GM19397 (cell line): ENCODE measurements around the gene PTPRN2.

Experiments used
- ATAC-seq: cut with Tn5 transposase; IDR thresholded peaks from one replicate; pipeline ENCODE4 v1.9.1; 2021; ENCODE audit warnings: mild to moderate bottlenecking, moderate library complexity; ENCODE audit not compliant: unreplicated experiment

The PTPRN2 gene

DNA sequence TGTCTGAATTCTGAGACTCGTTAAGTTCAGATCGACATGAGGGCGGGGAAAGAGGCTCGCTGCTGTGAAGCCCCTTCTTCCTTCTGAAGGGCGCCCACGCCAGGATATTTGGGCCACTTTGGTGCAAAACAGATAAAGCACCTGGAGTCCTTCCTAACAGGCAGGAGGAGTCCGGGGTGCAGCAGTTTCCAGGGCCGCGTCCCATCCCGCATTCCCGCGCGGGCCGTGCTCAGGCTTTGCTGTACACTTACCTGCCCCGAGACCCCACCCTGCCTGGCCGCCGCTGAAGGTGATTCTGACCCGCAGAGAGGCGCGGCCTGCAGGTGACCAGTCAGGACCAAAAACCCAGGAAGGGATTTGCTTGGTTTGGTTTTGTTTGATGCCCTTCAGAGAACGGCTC lies 454.6 kb downstream of the PTPRN2 start:
- no peak for ATAC-seq

DNA sequence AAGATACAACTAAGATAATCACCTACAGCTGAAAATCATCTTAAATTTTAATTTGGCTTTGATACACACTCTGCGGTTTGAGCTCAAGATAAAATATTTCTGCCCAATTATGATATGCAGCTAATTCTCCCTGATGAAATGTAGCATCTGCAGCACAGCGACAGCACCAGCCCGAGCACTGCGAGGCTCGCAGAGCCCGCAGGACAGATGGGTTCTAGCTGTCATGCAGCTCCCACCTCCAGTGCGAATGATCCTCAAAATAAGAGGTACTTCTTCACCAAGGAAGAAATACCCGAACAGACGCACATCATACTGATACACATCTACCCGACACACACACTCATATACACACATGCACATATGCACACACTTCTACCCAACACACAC lies 457.6 kb downstream of the PTPRN2 start:
- no peak for ATAC-seq

DNA sequence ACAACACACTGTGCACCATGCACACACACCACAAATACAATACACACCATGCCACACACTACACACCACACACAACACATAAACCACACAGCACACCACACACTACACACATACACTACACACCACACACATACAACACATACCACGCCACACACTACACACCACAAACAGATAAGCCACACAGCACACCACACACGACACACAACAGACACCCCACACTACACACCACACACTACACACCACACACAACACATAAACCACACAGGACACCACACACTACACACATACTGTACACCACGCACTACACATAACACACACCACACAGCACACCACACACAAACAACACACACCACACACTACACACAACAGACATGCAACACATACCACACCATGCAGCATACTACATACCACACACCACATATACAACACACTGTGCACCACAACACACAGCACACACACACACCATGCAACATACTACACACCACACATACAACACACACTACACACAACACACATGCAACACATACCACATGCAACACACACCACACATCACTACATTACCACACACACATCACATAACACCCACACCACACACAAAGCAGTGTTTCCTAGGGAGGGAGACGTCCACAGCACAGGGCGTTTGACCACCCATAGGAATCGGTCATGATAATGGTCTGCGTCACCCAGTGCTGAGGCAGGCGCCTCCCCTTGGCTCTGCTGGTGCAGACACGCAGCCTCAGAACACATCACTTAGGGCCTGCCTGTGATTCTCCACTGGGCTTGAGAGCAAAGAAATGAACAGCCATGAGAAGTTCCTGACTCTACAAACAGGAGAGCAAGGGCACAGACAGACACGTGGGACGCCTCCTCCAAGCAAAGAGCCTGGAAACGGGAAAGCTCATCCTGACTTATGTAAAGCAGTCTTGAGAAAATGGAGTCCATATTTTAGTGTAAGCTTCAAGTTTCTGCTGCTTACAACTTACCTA lies 458.3 kb downstream of the PTPRN2 start:
- ATAC-seq = no peak

DNA sequence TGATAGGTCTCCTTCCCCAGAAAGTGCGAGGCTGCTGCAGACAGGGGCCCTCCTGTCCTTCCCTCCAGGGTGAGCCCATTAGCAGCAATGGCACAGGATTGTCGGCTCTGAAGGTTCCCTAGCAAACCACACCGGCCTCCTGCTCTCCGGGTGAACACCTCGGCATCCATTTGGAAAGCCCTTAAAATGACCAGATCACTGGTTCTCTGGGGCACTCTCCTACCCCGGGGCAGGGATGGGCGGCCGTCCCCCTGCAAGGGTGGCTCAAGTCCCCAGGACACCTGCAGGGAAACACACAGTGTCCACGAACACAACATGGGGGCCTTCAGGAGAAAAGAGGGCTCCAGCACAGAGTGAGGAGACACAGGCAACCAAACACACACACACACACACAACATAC lies 459.1 kb downstream of the PTPRN2 start:
- ATAC-seq = no peak

DNA sequence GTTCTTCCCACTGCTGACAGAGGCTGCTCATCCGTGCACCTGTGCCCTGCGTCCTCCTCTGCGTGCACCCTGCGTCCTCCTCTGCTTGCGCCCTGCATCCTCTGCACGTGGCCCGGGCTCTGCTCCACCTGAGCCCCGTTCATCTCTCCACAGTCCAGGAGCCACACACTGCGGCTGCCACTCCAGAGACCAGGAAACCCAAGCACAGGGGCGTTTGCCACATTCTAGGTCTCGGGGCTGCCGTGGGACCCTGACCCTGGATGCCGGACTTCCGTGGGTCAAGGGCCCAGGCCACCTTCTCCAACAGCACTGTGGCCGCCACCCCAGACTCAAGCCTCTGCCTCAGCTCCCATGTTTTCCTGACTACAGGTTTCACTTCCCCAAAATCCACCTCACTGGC lies 460.4 kb downstream of the PTPRN2 start:
- no peak for ATAC-seq

DNA sequence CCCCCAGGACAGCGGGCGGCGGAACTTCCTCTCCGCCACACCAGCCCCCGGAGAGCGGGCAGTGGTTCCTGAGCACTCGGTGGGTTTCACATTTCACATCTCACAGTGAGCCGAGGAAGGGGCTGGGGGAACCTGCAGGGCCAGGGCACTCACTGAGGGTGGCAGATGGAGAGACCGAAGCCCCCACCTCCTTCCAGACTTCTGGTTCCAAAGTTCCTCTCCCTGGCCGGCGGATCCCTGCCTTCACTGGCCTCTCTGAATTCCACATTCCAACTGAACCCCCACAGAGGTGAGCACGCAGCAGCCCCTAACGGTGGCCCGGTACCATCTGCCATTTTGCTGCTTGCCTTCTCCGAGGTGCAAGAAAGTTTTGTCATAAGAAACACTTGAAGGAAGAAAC lies 461.0 kb downstream of the PTPRN2 start:
- no peak for ATAC-seq

DNA sequence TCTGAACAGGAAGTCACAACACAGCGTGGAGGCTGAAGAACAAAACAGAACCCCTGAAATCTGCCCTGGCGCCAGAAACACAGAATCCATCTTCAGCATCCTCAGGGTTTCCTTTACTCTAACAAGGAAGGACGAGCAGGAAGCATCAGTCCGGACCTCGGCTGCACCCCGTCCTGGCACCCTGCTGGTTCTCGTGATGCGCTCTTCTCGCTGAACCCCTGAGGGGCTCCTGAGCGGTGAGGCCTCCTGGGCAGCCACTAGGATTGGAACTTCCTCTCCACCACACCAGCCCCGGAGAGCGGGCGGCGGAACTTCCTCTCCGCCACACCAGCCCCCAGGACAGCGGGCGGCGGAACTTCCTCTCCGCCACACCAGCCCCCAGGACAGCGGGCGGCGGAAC lies 461.9 kb downstream of the PTPRN2 start:
- no peak for ATAC-seq

DNA sequence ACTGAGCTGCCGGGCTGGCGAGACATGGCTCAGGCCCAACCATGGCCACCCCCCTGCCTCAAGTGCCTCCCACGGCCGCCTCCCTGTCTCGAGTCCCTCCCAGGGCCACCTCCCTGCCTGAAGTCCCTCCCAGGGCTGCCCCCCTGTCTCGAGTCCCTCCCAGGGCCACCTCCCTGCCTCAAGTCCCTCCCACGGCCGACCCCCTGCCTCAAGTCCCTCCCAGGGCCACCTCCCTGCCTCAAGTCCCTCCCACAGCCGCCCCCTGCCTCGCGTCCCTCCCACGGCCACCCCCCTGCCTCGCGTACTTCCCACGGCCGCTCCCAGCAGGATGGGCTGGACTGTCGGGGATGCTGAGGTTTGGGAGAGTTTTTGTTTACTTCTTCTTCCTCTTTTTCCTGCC lies 462.5 kb downstream of the PTPRN2 start:
- no peak for ATAC-seq

DNA sequence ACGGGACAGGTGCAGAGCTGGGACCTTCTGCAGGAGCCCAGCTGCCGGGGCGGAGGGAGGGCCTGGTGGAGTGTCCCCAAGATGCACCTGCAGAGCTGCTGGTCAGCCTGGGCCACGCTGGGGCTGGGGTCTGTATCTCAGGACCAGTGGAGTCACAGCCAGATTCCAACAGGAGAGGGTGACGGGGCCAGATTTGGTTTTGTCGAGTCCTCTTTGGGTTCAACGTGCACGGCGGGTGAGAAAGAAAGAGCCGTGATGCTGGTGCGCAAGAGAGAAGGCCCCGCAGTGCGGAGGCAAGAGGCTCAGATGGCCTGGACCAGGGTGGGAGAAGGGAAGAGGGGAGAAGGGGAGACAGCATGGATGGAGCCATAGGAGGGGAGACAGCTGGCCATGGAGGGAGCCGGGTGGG lies 462.9 kb downstream of the PTPRN2 start:
- ATAC-seq = no peak

DNA sequence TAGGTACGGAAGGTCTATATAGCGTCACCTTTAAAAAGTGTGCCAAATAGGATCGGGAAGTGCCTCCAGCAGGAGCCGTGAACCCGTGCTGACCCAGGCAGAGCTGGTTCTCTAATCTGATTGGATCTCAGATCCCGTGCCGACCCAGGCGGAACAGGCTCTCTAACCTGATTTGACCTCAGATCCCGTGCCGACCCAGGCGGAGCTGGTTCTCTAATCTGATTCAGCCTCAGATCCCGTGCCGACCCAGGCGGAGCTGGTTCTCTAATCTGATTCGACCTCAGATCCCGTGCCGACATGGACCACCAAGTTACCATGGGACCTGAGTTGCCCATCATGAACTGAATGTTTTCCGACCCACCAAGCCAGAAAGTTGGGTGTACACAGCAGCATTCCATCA lies 463.9 kb downstream of the PTPRN2 start:
- ATAC-seq = no peak

DNA sequence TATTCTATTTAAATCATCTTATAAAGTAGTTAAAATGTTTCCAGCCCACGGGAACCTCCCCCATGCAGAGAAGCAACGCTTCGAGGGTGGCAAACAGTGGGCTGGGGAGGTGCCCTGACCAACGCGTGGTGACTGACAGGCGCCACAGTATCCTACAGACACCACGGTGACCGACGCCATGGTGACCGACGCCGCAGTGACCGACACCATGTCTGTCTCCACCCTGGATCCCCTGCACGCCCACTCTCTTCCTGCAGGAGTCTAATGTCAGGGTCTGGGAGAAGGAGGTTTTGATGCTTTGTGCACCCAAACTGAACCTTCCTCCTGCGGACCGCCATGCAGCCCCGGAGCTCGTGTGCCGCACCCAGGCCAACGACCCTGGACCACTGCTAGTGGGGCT lies 464.4 kb downstream of the PTPRN2 start:
- no peak for ATAC-seq

DNA sequence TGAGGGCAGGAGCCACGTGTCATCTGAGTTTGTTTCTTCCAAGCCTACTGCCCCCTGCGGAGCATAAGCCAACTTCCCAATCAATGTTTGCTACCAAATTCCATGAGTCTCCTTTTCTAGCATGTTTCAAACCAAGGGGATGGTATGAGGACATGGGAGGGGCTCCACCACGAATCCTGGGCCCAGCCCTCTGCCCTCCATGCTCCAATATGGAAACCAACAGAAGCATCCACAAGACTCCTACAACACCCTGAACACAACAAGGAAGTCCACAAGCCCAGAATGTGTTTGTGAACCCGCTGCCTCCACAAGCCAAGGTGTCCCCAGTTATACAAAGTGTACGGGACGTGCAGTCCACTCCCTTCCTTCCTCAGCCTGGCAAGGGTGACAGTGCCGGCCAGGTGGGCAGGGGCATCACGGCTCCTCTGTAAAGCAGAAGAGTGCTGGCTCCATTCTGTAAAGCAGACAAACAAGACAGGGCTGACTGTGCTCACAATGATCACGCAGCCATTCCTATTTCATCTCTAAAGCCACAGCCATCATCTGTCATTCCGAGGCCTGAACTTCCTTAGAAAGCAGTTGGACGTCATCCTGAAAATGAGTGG lies 466.1 kb downstream of the PTPRN2 start:
- ATAC-seq = no peak

DNA sequence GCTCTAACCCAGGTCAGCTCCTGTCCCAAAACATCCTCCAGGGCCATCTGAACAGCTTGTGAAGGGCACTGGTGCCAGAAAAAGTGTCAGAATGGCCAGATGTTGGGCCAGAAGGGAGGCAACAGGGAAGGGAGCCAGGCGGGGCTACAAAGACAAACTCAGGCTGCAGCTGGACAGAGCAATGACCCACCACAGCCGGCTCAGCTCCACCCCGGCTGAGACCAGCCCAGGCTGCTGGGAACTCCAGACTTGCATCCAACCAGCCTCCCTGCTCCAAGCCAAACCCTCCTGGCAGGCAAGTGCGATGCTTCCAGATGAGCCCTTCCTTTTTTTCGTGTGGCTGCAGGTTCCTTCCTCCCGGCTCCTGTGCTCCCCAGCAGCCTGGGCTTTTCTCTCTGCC lies 466.9 kb downstream of the PTPRN2 start:
- no peak for ATAC-seq

DNA sequence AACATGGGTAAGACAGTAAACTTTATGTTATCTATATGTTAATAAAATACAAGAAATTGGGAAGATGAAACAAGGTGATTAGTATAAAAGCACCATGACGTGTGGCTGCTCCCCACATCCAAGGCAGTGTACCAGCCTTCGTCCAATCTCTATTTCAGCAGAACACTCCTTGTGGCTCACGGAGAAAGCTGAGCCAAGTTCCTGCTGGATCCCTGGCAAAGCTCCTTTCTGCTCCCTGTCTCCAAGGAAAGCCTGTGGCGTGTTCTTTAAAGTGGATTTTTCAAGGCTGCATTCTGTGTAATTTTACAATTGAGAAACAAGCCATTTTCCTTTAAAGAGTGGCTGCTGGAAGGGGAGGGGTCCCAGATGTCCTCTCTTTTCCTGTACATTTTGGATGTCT lies 467.3 kb downstream of the PTPRN2 start:
- ATAC-seq = no peak

DNA sequence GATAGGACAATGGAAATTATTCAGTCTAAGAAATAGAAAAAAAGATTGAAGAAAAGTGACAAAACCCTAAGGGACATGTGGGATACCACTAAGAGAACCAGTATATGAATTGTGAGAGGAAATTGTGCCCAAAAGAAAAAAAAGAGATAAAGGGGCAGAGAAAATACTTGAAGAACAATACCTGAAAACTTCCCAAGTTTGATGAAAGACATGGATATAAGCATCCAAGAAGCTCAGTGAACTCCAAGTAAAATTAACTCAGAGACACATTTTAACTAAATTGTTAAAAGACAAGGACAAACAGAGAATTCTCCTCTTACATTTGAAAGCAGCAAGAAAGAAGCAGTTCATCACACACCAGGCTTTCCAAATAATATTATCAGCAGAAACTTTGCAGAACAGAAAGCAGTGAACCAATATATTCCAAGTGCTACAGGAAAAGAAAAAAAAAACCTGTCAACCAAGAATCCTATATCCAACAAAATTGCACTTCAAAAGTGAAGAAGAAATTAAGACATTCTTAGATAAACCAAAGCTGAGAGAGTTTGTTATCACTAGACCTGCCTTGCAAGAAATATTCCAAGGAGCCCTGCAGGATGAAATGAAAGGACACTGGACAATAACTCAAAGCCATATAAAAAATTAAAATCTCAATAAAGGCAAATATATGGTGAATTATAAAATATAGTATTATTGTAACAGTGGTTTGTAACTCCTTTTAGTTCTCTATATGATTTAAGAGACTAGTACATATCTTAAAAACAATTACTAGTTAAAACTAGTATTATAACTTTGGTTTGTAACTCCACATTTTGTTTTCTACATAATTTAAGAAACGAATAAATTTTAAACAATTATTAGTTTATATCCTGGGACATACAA lies 470.0 kb downstream of the PTPRN2 start:
- no peak for ATAC-seq

DNA sequence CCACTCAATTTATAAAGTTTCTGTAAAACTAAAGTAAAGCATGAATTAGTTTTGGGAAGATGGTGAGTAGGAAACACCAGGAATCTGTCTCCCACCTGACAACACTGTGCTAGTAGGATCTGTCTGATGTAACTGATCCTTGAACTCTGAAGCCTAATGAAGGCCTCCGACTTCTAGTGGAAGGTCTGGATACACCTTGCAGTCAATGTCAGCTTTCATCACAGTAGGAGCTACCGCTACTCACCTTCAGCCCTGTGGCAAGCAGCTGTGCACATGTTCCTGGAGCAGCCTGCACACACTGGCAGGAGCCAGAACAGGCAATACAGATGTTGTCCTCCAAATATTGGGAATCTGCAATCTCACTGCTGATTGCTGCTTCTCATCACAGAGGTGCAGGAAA lies 471.4 kb downstream of the PTPRN2 start:
- ATAC-seq = no peak

DNA sequence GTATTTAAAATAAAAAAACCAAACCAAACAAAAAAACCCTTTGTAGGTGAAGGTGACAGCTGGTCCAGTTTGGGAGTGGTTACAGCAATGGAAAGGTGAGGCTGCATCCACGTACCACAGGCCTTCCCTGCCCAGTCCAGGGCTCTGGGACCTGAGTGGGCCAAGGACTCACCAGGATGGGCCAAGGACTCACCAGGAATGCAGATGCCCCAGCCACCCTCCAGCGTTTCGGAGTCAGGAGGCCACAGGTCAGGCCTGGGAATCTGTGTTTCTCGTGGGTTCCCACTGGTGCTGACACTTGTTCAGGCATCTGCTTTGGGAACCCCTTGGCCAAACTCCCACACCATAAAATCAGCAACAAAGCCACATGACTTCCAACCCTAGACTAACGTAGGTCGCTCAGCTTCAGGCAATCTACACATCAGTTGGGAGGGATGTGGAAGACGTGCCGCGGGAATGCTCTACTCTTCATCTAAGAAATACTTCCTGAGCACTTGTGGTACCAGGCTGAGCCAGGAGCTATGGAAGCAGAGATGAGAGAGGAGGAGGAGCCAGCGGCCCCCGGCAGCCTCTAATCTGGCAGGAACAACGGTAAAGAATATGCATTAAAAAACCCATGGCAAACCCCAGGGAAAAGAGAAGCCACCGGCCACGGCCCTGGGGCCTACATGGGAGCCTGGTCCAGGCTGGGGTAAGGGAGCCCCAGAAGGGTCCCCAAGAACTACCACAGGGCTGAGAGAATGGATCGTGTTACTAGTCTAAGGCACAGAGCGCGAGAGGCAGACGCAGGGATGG lies 473.4 kb downstream of the PTPRN2 start:
- no peak for ATAC-seq

DNA sequence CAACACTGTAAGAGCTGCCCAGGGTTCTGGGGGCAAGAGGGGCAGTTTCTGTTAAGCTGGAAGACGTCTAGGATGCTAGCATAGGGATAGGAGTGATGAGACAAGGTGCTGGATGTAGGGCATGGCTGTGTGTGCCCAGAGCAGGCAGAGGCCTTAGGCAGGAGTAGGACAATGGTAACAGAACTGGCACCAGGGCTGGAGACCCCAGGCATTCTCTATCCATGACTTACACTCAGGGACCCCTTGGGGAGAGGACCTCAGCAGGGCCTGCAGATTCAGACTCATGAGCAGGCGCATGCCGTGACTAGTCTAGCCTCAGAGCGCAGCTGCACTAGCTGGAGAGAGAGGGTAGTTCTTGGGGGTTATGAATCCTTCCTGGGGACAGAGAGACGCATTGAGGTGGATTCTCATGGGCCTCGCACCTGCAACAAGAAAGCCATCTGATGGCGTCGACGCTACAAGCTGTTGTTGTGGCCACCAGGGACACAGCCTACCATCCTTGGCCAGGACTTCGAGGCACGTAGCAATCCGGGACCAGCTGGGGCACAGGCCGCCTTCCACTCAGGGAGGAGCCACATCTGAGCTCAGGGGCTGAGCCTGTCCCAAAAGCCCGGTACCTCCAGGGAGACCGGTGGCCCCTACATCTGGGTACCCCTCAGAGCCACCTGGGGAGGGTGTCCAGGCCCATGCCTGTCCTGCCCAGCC lies 474.1 kb downstream of the PTPRN2 start:
- no peak for ATAC-seq

DNA sequence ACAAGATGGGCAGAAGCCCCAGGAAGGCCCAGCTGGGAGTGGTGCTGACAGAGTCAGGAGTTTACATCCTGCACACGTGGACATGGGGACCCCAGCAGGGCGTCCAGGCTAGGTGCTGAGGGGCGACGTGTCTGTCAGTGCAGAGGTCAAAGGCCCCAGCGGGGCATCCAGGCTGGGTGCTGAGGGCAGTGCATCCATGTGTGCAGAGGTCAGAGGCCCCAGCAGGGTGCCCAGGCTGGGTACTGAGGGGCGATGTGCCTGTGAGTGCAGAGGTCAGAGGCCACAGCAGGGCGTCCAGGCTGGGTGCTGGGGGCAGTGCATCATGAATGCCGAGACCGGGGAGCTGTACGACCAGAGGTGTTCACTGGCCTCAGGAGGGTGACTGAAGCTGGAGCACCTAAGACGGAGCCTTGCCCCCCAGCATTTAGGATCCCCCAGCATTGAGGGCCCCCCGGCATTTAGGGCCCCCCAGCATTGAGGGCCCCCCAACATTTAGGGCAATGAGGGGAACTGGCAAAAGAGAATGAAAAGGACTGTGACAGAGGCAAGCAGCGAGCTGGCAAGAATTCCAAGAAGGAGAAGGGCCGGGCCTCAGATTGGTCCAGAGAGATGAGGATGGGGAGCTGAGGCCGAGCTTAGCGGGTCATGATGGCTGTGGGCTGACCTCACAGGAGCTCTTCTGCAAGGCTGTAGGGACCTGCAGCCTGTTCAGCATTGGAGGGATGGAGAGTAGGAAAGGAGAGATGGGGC lies 474.9 kb downstream of the PTPRN2 start:
- no peak for ATAC-seq
